Stomach (tissue), 9 donors: ENCODE results near the gene TIPARP. TPM values are rescaled to one million over a fixed set of nuclear protein-coding genes. Genes with fewer than 3 reads are reported as not detected.

ENCODE experiments used
- DNase-seq, 2 donors: peaks; one replicate each; pipeline versions ENCODE4 v3.0.0 to v3.0.0-alpha.2; 2013 to 2019
- H3K27ac ChIP-seq, 5 donors: fragments of 200-600 bp in 4 of 5; sonication (generic) in 4 of 5; one replicate each; pipeline ENCODE4 v1.5.1; 2013 to 2019; ENCODE audit warnings: mild to moderate bottlenecking in 1 of 5, moderate library complexity in 1 of 5
- H3K27me3 ChIP-seq, 3 donors: fragments of 200-600 bp; sonication (generic); one replicate each; pipeline ENCODE4 v1.5.1; 2017 to 2019; ENCODE audit warnings: mixed run types in 1 of 3
- H3K36me3 ChIP-seq, 4 donors: fragments of 200-600 bp; sonication (generic); 1 replicate in 3 of 4; 2 replicates in 1 of 4; pipeline ENCODE4 v1.5.1; 2016 to 2019
- H3K4me1 ChIP-seq, 4 donors: fragments of 200-600 bp; sonication (generic); one replicate each; pipeline ENCODE4 v1.5.1; 2016 to 2019
- H3K4me3 ChIP-seq, 4 donors: fragments of 200-600 bp; sonication (generic) in 3 of 4; one replicate each; pipeline ENCODE4 v1.5.1; 2016 to 2019; ENCODE audit warnings: mild to moderate bottlenecking in 1 of 4
- H3K9me3 ChIP-seq, 4 donors: fragments of 200-600 bp; sonication (generic); one replicate each; pipeline ENCODE4 v1.5.1; 2016 to 2019
- CTCF ChIP-seq, 7 experiments: fragments of 450-650 bp in 4 of 7; fragments of 200-600 bp in 3 of 7; sonication (generic) in 3 of 7; IDR thresholded peaks; one replicate each; pipeline ENCODE4 v1.5.1; 2016 to 2019; ENCODE audit warnings: antibody characterized with exemption in 7 of 7, control low read depth in 2 of 7, mild to moderate bottlenecking in 1 of 7
- EP300 ChIP-seq: sonication (generic); formaldehyde crosslinking; IDR thresholded peaks from one replicate; pipeline ENCODE4 v1.6.1; 2017; ENCODE audit warnings: antibody characterized with exemption
- POLR2A ChIP-seq, 4 donors: fragments of 450-650 bp; IDR thresholded peaks; one replicate each; pipeline ENCODE4 v1.6.1; 2016; ENCODE audit warnings: antibody characterized with exemption in 4 of 4, control low read depth in 2 of 4, mild to moderate bottlenecking in 1 of 4, moderate library complexity in 1 of 4
- POLR2AphosphoS5 ChIP-seq, 3 donors: sonication (generic); formaldehyde crosslinking; IDR thresholded peaks; one replicate each; pipeline ENCODE4 v1.6.1; 2016; ENCODE audit warnings: antibody characterized with exemption in 3 of 3
- WGBS, 5 donors: extraction: QIAGEN DNeasy Blood & Tissue Kit in 3 of 5; methylation state at CpG; one replicate each; pipeline versions ENCODE4 v1.1.5 to v1.1.7; 2013 to 2018; 5-methylcytosine and 5-hydroxymethylcytosine counted together
- intact Hi-C: fragments of 100-400 bp; cut with DNase I; formaldehyde crosslinking; loops from one replicate; pipeline ENCODE4 v1.15.1; 2023; ENCODE audit warnings: low total_unique reads
- polyA plus RNA-seq, 3 donors: library from polyadenylated mRNA; stranded (reverse); fragments of 200-250 nt; gene quantifications; one replicate each; pipeline ENCODE4 v1.2.3, GENCODE V29; 2013
- total RNA-seq, 5 donors: library from RNA; depleted of rRNA; stranded (reverse); fragments of >200 nt; gene quantifications; one replicate each; pipeline versions ENCODE4 v1.1.0 to v1.2.3, GENCODE V29; 2014 to 2016
- donor health status: healthy with polysubstance abuse.
- donor health status: Bipolar disorder and iron deficiency.
- donor health status: healthy.

The TIPARP gene
- total and polyA plus RNA-seq, 8 donors: 7.2 to 73.4 (median 22.5) TPM

- TF ChIP-seq EP300 (no peak), CTCF (IDR thresholded peaks at IDR 0.05) (no peak), POLR2A (IDR thresholded peaks at IDR 0.05) (no peak), POLR2AphosphoS5 (IDR thresholded peaks at IDR 0.05) (no peak)
- H3K4me1 ChIP-seq: peaks cover 25 to 78% (median 51%) of the 10 kb centered on the region in 4 donors
- intact Hi-C loops: loop anchor here (10.0 kb wide), 2 partner anchors 133 to 407 kb away; no protein-coding TSS in a partner anchor
- no peaks in the 10 kb centered on the region for H3K27me3 ChIP-seq
- H3K9me3 ChIP-seq: no peaks in the 10 kb centered on the region
- no peak for DNase-seq
- peaks cover 0 to 35% (median 22%) of the 10 kb centered on the region in 4 donors for H3K36me3 ChIP-seq
- 31 to 60% (median 49%) methylated on average over 2 of the region's 2 CpGs for WGBS, 5 donors
- peak overlapping the region in 2 of 4 donors; percentile 81 to 88 for H3K4me3 ChIP-seq
- peak overlapping the region in 1 of 5 donors; percentile 98 for H3K27ac ChIP-seq
Observed at GRCh38 chr3:156677536-156677935, 3.1 kb downstream of the TIPARP start.

GRCh38 chr3:156678197-156678596 is 3.8 kb downstream of the TIPARP start:
- Histone ChIP-seq H3K27me3 (no peaks in the 10 kb centered on the region), H3K9me3 (no peaks in the 10 kb centered on the region), H3K4me3 (peak overlapping the region in 2 of 4 donors; percentile 81 to 88), H3K4me1 (peaks cover 25 to 81% (median 53%) of the 10 kb centered on the region in 4 donors), H3K36me3 (peaks cover 0 to 35% (median 22%) of the 10 kb centered on the region in 4 donors), H3K27ac (no peak overlapping the region)
- no peak for DNase-seq
- TF ChIP-seq EP300 (no peak), CTCF (IDR thresholded peaks at IDR 0.05) (no peak), POLR2A (IDR thresholded peaks at IDR 0.05) (no peak), POLR2AphosphoS5 (IDR thresholded peaks at IDR 0.05) (no peak)
- 87 to 96% (median 90%) methylated on average over 2 of the region's 2 CpGs for WGBS, 5 donors
- intact Hi-C loops: loop anchor here (10.0 kb wide), 2 partner anchors 133 to 407 kb away; no protein-coding TSS in a partner anchor

GRCh38 chr3:156680243-156680914 is 6.0 kb downstream of the TIPARP start:
- 90 to 99% (median 98%) methylated on average over 2 of the region's 2 CpGs for WGBS, 5 donors
- H3K27ac ChIP-seq: peak overlapping the region in 2 of 5 donors; percentile 19 to 36
- TF ChIP-seq CTCF (IDR thresholded peaks at IDR 0.05): no peak
- no peak for TF ChIP-seq POLR2A (IDR thresholded peaks at IDR 0.05)
- TF ChIP-seq EP300: no peak
- TF ChIP-seq POLR2AphosphoS5 (IDR thresholded peaks at IDR 0.05): no peak
- no peaks in the 10 kb centered on the region for H3K9me3 ChIP-seq
- H3K36me3 ChIP-seq: peaks cover 0 to 35% (median 22%) of the 10 kb centered on the region in 4 donors
- intact Hi-C loops: no loop called here
- H3K27me3 ChIP-seq: no peaks in the 10 kb centered on the region
- H3K4me1 ChIP-seq: peaks cover 32 to 93% (median 64%) of the 10 kb centered on the region in 4 donors
- DNase-seq: no peak
- H3K4me3 ChIP-seq: peak overlapping the region in 1 of 4 donors; percentile 17

GRCh38 chr3:156681002-156681401 is 6.6 kb downstream of the TIPARP start:
- peak overlapping the region in 2 of 4 donors; percentile 13 to 17 for H3K4me3 ChIP-seq
- 11 to 30% (median 20%) methylated on average over 4 of the region's 4 CpGs for WGBS, 5 donors
- peak overlapping the region in 2 of 5 donors; percentile 19 to 36 for H3K27ac ChIP-seq
- H3K9me3 ChIP-seq: no peaks in the 10 kb centered on the region
- H3K27me3 ChIP-seq: no peaks in the 10 kb centered on the region
- TF ChIP-seq CTCF (IDR thresholded peaks at IDR 0.05) (no peak), EP300 (no peak), POLR2AphosphoS5 (IDR thresholded peaks at IDR 0.05) (peak in 2 of 3 donors; percentile 74 to 92), POLR2A (IDR thresholded peaks at IDR 0.05) (no peak)
- DNase-seq: peak; percentile 50 to 94
- peaks cover 38 to 98% (median 70%) of the 10 kb centered on the region in 4 donors for H3K4me1 ChIP-seq
- intact Hi-C loops: no loop called here
- peaks cover 0 to 35% (median 22%) of the 10 kb centered on the region in 4 donors for H3K36me3 ChIP-seq
